IPS-20b (cell line): Measurements from ENCODE around the gene DSCAM.

Source experiments
- H3K27ac ChIP-seq: one replicate; pipeline ENCODE4 v1.5.1; 2013; ENCODE audit warnings: low read length
- H3K27me3 ChIP-seq: 2 replicates; pipeline ENCODE4 v1.6.1; 2013; ENCODE audit warnings: mild to moderate bottlenecking, low read length, inconsistent platforms; ENCODE audit not compliant: insufficient read depth
- H3K36me3 ChIP-seq: 2 replicates; pipeline ENCODE4 v1.6.1; 2013; ENCODE audit warnings: low read depth, mild to moderate bottlenecking, inconsistent platforms, low read length, moderate library complexity; ENCODE audit not compliant: insufficient read depth
- H3K4me1 ChIP-seq: 2 replicates; pipeline ENCODE4 v1.6.1; 2013; ENCODE audit warnings: mild to moderate bottlenecking, control low read depth, inconsistent platforms, low read length, moderate library complexity; ENCODE audit not compliant: insufficient read depth
- H3K4me3 ChIP-seq: 2 replicates; pipeline ENCODE4 v1.5.1; 2013; ENCODE audit warnings: mild to moderate bottlenecking, low read length, inconsistent platforms
- H3K9ac ChIP-seq: 2 replicates; pipeline ENCODE4 v1.6.1; 2013; ENCODE audit warnings: low read depth, mild to moderate bottlenecking, inconsistent platforms, low read length, moderate library complexity
- H3K9me3 ChIP-seq: 2 replicates; pipeline ENCODE4 v1.6.1; 2013; ENCODE audit warnings: mild to moderate bottlenecking, low read depth, low read length, inconsistent platforms; ENCODE audit not compliant: insufficient read depth

The DSCAM gene

DNA sequence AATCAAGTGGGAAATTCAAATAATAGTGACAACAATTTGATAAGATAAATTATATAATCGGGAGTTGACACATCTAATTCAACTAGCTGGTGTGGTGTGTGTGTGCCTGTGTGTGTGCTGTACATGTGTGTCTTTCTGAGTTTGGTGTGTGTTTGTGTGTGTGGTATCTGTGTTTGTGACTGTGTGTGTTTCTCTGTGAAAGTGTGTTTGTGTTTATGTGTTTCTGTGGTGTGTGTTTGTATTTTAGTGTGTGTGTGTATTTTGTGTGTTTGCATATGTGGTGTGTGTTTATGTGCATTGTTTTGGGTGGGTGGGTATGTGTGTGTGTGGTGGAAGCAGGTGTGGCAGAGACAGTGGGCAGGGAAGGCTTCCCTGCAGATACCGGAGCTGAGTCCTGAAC lies 4.8 kb upstream of the DSCAM start:
- Histone ChIP-seq H3K27ac (no peak overlapping the region), H3K4me1 (peaks cover 8% of the 10 kb centered on the region; the same call in 1 of the 2 replicates), H3K36me3 (no peaks in the 10 kb centered on the region), H3K27me3 (peaks cover 23% of the 10 kb centered on the region), H3K9ac (no peak overlapping the region), H3K4me3 (no peak overlapping the region), H3K9me3 (no peaks in the 10 kb centered on the region)

GRCh38 chr21:40850071-40850470 lies 3.1 kb upstream of the DSCAM start:
- peaks cover 36% of the 10 kb centered on the region for H3K27me3 ChIP-seq
- no peaks in the 10 kb centered on the region for H3K9me3 ChIP-seq

GRCh38 chr21:40847951-40848350 lies 993 bp upstream of the DSCAM start:
- Histone ChIP-seq H3K9ac (no peak overlapping the region), H3K27ac (no peak overlapping the region), H3K4me1 (peaks cover 8% of the 10 kb centered on the region; the same call in 1 of the 2 replicates), H3K4me3 (no peak overlapping the region), H3K36me3 (no peaks in the 10 kb centered on the region), H3K9me3 (no peaks in the 10 kb centered on the region), H3K27me3 (peaks cover 42% of the 10 kb centered on the region)

More at GRCh38 chr21:40850071-40850470, 3.1 kb upstream of the DSCAM start:
- Histone ChIP-seq H3K36me3 (no peaks in the 10 kb centered on the region), H3K4me1 (peaks cover 8% of the 10 kb centered on the region; the same call in 1 of the 2 replicates), H3K27ac (no peak overlapping the region), H3K4me3 (no peak overlapping the region), H3K9ac (no peak overlapping the region)

- no peak overlapping the region for H3K9ac ChIP-seq
- H3K4me3 ChIP-seq: no peak overlapping the region
- H3K9me3 ChIP-seq: no peaks in the 10 kb centered on the region
- H3K27ac ChIP-seq: no peak overlapping the region
- no peaks in the 10 kb centered on the region for H3K36me3 ChIP-seq
- peaks cover 8% of the 10 kb centered on the region; the same call in 1 of the 2 replicates for H3K4me1 ChIP-seq
- H3K27me3 ChIP-seq: peaks cover 61% of the 10 kb centered on the region
Observed at GRCh38 chr21:40846103-40846502, 855 bp downstream of the DSCAM start.

GRCh38 chr21:40845441-40845995 lies 1.4 kb downstream of the DSCAM start:
- Histone ChIP-seq H3K9me3 (no peaks in the 10 kb centered on the region), H3K27ac (no peak overlapping the region), H3K4me3 (no peak overlapping the region), H3K36me3 (no peaks in the 10 kb centered on the region), H3K4me1 (peaks cover 8% of the 10 kb centered on the region; the same call in 1 of the 2 replicates), H3K27me3 (peaks cover 66% of the 10 kb centered on the region), H3K9ac (no peak overlapping the region)

DNA sequence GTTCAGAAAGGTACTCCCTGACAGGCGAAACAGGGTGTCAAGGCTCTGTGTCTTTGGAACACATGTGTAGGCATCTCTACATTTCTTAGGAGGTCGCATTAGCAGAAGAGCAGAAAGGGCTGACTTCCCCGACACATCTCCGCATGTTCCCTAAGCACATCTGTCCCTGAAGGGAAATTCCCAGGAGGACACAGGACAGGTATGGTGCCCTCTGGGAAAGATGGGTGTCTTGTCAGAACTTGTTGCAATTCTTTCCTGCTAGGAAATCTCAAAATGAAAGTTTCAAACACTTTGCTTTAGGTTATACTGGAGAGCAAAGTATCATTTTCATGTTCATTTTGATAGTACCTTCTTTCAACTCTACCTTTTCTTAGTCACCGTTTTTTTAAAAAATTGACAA lies 2.0 kb downstream of the DSCAM start:
- no peak overlapping the region for H3K9ac ChIP-seq
- H3K27me3 ChIP-seq: peaks cover 72% of the 10 kb centered on the region
- peaks cover 8% of the 10 kb centered on the region; the same call in 1 of the 2 replicates for H3K4me1 ChIP-seq
- H3K9me3 ChIP-seq: no peaks in the 10 kb centered on the region
- H3K36me3 ChIP-seq: no peaks in the 10 kb centered on the region
- no peak overlapping the region for H3K4me3 ChIP-seq
- H3K27ac ChIP-seq: no peak overlapping the region

DNA sequence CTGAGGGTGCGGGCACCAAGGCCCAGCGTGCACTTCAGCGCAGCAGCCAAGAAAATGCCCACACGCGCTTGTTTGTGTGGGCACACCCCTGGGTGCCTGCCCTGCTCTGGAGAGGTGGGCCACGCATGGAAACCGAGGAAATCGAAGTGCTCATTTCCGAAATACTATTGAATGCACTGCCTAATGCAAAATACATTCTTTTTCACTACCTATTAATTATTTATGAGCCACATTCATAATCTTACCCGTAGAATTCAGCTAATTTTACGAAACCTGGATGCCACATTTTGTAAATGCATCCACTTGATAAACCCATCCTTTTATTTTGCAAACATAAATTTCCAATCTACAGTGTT lies 4.8 kb downstream of the DSCAM start:
- H3K4me1 ChIP-seq: peaks cover under 1% of the 10 kb centered on the region; the same call in 1 of the 2 replicates
- H3K27me3 ChIP-seq: peaks cover 57% of the 10 kb centered on the region
- peak overlapping the region; percentile 79; the same call in 1 of the 2 replicates for H3K4me3 ChIP-seq
- H3K27ac ChIP-seq: no peak overlapping the region
- H3K9me3 ChIP-seq: no peaks in the 10 kb centered on the region
- H3K9ac ChIP-seq: no peak overlapping the region
- no peaks in the 10 kb centered on the region for H3K36me3 ChIP-seq

GRCh38 chr21:40841524-40842196 lies 5.3 kb downstream of the DSCAM start:
- H3K4me1 ChIP-seq: no peaks in the 10 kb centered on the region
- H3K4me3 ChIP-seq: peak overlapping the region; percentile 79
- peak overlapping the region; percentile 45; the same call in 1 of the 2 replicates for H3K9ac ChIP-seq
- H3K27me3 ChIP-seq: peaks cover 53% of the 10 kb centered on the region
- no peak overlapping the region for H3K27ac ChIP-seq
- no peaks in the 10 kb centered on the region for H3K9me3 ChIP-seq
- no peaks in the 10 kb centered on the region for H3K36me3 ChIP-seq

DNA sequence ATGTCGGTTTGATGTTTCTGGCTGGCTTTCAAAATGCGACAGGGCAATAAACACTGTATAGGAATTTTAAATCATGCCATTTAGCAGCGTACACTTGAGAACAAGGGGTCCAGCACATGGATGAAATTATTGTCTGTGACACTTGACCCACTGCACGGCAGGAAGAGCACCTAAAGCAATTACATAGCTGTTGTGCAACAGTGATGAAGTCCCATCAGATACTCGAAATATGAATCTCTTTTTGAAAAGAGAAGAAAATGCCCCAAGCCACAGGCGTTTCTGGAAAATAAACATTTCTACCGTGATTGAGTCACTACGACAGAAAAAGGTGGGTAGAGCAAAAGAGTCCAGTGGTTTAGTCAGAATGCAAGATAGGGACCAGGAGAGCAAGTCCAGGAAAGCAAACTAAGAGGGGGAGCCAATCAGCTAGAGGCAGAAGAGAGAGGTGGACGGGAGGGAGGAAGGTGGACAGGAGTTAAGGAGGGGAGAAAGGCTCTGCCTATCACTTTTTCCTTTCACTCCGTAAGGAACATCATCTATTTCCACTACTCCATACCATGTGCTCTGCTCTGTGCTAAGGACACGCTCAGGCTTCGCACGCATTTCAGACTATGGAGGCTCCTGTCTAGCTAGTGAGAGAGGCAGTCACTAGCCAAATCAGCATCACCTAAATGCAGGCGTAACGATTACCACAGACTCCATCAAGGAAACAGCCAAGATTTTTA lies 6.4 kb downstream of the DSCAM start:
- no peak overlapping the region for H3K9ac ChIP-seq
- H3K4me3 ChIP-seq: no peak overlapping the region
- H3K27me3 ChIP-seq: peaks cover 45% of the 10 kb centered on the region
- no peaks in the 10 kb centered on the region for H3K4me1 ChIP-seq
- no peaks in the 10 kb centered on the region for H3K9me3 ChIP-seq
- no peak overlapping the region for H3K27ac ChIP-seq
- H3K36me3 ChIP-seq: no peaks in the 10 kb centered on the region

DNA sequence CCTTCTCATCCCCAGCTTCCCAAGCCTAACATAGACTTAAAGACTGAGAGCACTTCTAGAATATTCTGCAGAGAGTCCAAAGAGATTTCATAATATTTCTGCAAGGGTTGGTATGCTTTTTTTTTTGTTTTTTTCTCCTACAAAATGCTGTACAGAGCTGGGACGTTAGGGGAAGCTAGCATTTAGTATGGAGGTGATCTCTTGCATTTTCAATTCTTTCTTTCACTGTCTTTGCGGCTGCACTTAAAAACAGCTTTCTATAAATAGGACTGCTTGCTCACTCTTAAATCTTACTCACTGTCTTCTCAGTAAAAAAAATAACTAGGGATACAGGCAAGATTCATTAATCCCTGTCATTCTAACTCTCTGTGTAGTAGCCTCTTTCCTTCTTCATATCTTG lies 7.4 kb downstream of the DSCAM start:
- no peaks in the 10 kb centered on the region for H3K4me1 ChIP-seq
- H3K36me3 ChIP-seq: no peaks in the 10 kb centered on the region
- no peak overlapping the region for H3K9ac ChIP-seq
- H3K27ac ChIP-seq: no peak overlapping the region
- peaks cover 35% of the 10 kb centered on the region for H3K27me3 ChIP-seq
- no peaks in the 10 kb centered on the region for H3K9me3 ChIP-seq
- H3K4me3 ChIP-seq: no peak overlapping the region

DNA sequence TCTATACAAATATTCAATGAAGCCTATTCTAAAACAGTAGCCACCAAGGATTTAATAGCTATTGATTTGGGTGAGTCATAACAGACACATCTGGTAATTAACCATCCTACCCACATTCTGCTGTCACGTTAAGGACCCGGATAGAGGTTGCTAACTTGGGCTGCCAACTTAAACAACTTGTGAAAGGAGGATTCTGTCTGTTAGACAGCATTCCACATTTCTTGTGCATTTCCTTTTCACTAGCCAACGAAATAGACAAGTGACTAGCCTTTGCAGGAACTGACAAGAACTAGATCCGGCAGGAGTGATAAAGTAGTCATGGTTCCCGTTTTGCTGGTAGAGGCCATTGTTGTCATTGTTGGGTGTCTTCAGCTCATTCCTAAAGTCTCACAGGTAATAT lies 9.5 kb downstream of the DSCAM start:
- Histone ChIP-seq H3K27ac (no peak overlapping the region), H3K36me3 (no peaks in the 10 kb centered on the region), H3K27me3 (peaks cover 29% of the 10 kb centered on the region), H3K9me3 (no peaks in the 10 kb centered on the region), H3K4me3 (no peak overlapping the region), H3K4me1 (no peaks in the 10 kb centered on the region), H3K9ac (no peak overlapping the region)
